ENCODE results near the gene MAML2. TPM values are rescaled to one million over a fixed set of nuclear protein-coding genes. Genes with fewer than 3 reads are reported as not detected.

The MAML2 gene
- total and polyA plus RNA-seq, 9 of the 15 experiments (the other 6 are each of a cell fraction or from before 2014, with no cell fraction given), result 0.79 to 6.8 (median 4.8) TPM

GRCh38 chr11:96127596-96127959 is 215.4 kb downstream of the MAML2 start:
- H3K9ac ChIP-seq (ENCODE audit: insufficient read depth in 1 of 2, low read depth in 2 of 2, low read length in 2 of 2), result no peak overlapping the region
- no TSS peak for BruUV-seq (replicated peaks)
- H3K36me3 ChIP-seq (ENCODE audit: control insufficient read depth, insufficient read depth, low read length), result no peaks in the 10 kb centered on the region
- intact Hi-C loops (cut with micrococcal nuclease), result no loop called here
- DNase-seq (ENCODE audit: extremely low read depth in 1 of 4, low spot score in 3 of 4) (no peak), ATAC-seq (no peak), FAIRE-seq (peak; percentile 35)
- in situ Hi-C loops (cut with MboI), result no loop called here
- H3K4me1 ChIP-seq (replicated peaks in 1 of 2; ENCODE audit: control insufficient read depth in 2 of 2, insufficient read depth in 2 of 2, low read length in 2 of 2), result 0 out of 5 replicates have a peak, but pooled peaks cover 0 to 2% of the 10 kb centered on the region in 2 experiments
- no peak overlapping the region for H3K4me2 ChIP-seq (ENCODE audit: insufficient read depth, low read length)
- H3K9me3 ChIP-seq (replicated peaks; ENCODE audit: control insufficient read depth, insufficient read depth, low read depth, low read length), result no peaks in the 10 kb centered on the region
- no peaks in the 10 kb centered on the region for H4K20me1 ChIP-seq (replicated peaks; ENCODE audit: control insufficient read depth, insufficient read depth, low read length)
- no peak overlapping the region for H3K27ac ChIP-seq (ENCODE audit: extremely low read depth, low read depth, low read length)
- 14% methylated on average over 2 of the region's 2 CpGs for WGBS (ENCODE audit: insufficient coverage, low coverage, missing lambda C conversion rate)
- CTCF ChIA-PET (ENCODE audit: low intra/inter-chr PET ratio), result no interaction called here
- POLR2A ChIA-PET, result no interaction called here
- no peak overlapping the region for H2AFZ ChIP-seq (ENCODE audit: low read depth, low read length)
- H3K9me1 ChIP-seq (ENCODE audit: control insufficient read depth, insufficient read depth, low read length), result no peaks in the 10 kb centered on the region
- no peaks in the 10 kb centered on the region for H3K27me3 ChIP-seq (ENCODE audit: control insufficient read depth in 2 of 2, insufficient read depth in 2 of 2, low read length in 2 of 2)
- H3K4me3 ChIP-seq, result no peak overlapping the region
- no peaks in the 10 kb centered on the region for H3K79me2 ChIP-seq (ENCODE audit: control insufficient read depth, insufficient read depth, low read length)
- TF ChIP-seq ZNF134 (CRISPR knock-in tag; conservative IDR thresholded peaks at IDR 0.05) (no peak), MYC (IDR thresholded peaks at IDR 0.05; ENCODE audit: low read depth, low read length) (no peak), MYC (CRISPR knock-in tag; IDR thresholded peaks at IDR 0.05; ENCODE audit: borderline replicate concordance, low read depth) (no peak), NFIC (IDR thresholded peaks at IDR 0.05) (no peak), U2AF1 (optimal IDR thresholded peaks at IDR 0.05; ENCODE audit: low read depth, low read length) (no peak), E2F3 (CRISPR knock-in tag; IDR thresholded peaks at IDR 0.05) (no peak), GATA2 (CRISPR knock-in tag; IDR thresholded peaks at IDR 0.05) (no peak), ZNF217 (CRISPR knock-in tag; IDR thresholded peaks at IDR 0.05) (no peak), MAFF (IDR thresholded peaks at IDR 0.05; ENCODE audit: low read length) (no peak), PYGO2 (tag; IDR thresholded peaks at IDR 0.05) (no peak), RBM25 (IDR thresholded peaks at IDR 0.05; ENCODE audit: low read depth, low read length, severe bottlenecking) (no peak), THRAP3 (IDR thresholded peaks at IDR 0.05; ENCODE audit: borderline replicate concordance) (no peak), ZNF239 (CRISPR knock-in tag; IDR thresholded peaks at IDR 0.05) (no peak), CXXC5 (CRISPR knock-in tag; IDR thresholded peaks at IDR 0.05) (no peak), ZNF639 (CRISPR knock-in tag; conservative IDR thresholded peaks at IDR 0.05 in 1 of 2, IDR thresholded peaks at IDR 0.05 in 1 of 2) (no peak), SMARCA4 (IDR thresholded peaks at IDR 0.05) (no peak)
- TF ChIP-seq, protein P1, sequence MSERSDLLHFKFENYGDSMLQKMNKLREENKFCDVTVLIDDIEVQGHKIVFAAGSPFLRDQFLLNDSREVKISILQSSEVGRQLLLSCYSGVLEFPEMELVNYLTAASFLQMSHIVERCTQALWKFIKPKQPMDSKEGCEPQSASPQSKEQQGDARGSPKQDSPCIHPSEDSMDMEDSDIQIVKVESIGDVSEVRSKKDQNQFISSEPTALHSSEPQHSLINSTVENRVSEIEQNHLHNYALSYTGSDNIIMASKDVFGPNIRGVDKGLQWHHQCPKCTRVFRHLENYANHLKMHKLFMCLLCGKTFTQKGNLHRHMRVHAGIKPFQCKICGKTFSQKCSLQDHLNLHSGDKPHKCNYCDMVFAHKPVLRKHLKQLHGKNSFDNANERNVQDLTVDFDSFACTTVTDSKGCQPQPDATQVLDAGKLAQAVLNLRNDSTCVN (CRISPR knock-in tag; IDR thresholded peaks at IDR 0.05), result no peak
- TF ChIP-seq, protein P2, sequence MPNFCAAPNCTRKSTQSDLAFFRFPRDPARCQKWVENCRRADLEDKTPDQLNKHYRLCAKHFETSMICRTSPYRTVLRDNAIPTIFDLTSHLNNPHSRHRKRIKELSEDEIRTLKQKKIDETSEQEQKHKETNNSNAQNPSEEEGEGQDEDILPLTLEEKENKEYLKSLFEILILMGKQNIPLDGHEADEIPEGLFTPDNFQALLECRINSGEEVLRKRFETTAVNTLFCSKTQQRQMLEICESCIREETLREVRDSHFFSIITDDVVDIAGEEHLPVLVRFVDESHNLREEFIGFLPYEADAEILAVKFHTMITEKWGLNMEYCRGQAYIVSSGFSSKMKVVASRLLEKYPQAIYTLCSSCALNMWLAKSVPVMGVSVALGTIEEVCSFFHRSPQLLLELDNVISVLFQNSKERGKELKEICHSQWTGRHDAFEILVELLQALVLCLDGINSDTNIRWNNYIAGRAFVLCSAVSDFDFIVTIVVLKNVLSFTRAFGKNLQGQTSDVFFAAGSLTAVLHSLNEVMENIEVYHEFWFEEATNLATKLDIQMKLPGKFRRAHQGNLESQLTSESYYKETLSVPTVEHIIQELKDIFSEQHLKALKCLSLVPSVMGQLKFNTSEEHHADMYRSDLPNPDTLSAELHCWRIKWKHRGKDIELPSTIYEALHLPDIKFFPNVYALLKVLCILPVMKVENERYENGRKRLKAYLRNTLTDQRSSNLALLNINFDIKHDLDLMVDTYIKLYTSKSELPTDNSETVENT (CRISPR knock-in tag; IDR thresholded peaks at IDR 0.05), result no peak

Measured in K562 (cell line).